Osteoblast (primary cell): ENCODE measurements around the gene PARD3B. TPM values are rescaled to one million over a fixed set of nuclear protein-coding genes. Genes with fewer than 3 reads are reported as not detected.

Experiments used
- DNase-seq: peaks from one replicate; pipeline ENCODE4 v3.0.0; 2011; ENCODE audit warnings: low spot score, mixed read lengths; ENCODE audit not compliant: insufficient read length; ENCODE audit errors: missing footprints
- H2AFZ ChIP-seq: 2 replicates; pipeline ENCODE4 v1.6.0; 2011; ENCODE audit warnings: mild to moderate bottlenecking, low read length
- H3K27ac ChIP-seq: 2 replicates; pipeline ENCODE4 v1.5.1; 2011; ENCODE audit warnings: mild to moderate bottlenecking, low read depth, low read length, moderate library complexity
- H3K27me3 ChIP-seq: 2 replicates; pipeline ENCODE4 v1.6.0; 2012; ENCODE audit warnings: mild to moderate bottlenecking, control low read depth, inconsistent platforms, low read length, moderate library complexity; ENCODE audit not compliant: insufficient read depth
- H3K36me3 ChIP-seq: 2 replicates; pipeline ENCODE4 v1.5.1; 2011; ENCODE audit warnings: mild to moderate bottlenecking, low read length, control low read depth, moderate library complexity; ENCODE audit not compliant: insufficient read depth
- H3K4me1 ChIP-seq: 2 replicates; pipeline ENCODE4 v1.5.1; 2011; ENCODE audit warnings: mild to moderate bottlenecking, low read length, control low read depth, moderate library complexity; ENCODE audit not compliant: insufficient read depth
- H3K4me2 ChIP-seq: 2 replicates; pipeline ENCODE4 v1.6.0; 2011; ENCODE audit warnings: mild to moderate bottlenecking, low read length; ENCODE audit not compliant: insufficient read depth
- H3K4me3 ChIP-seq: fragments of 200-600 bp; sonication (generic); 3 replicates; pipeline ENCODE4 v1.5.1; 2012; ENCODE audit warnings: mild to moderate bottlenecking, low read length, inconsistent platforms; ENCODE audit not compliant: insufficient read depth
- H3K79me2 ChIP-seq: 2 replicates; pipeline ENCODE4 v1.6.0; 2012; ENCODE audit warnings: mild to moderate bottlenecking, low read length, control low read depth, inconsistent platforms; ENCODE audit not compliant: insufficient read depth
- H3K9me3 ChIP-seq: 2 replicates; pipeline ENCODE4 v1.5.1; 2011; ENCODE audit warnings: low read depth, low read length, control low read depth
- H4K20me1 ChIP-seq: 2 replicates; pipeline ENCODE4 v1.6.0; 2012; ENCODE audit warnings: mild to moderate bottlenecking, low read length, control low read depth; ENCODE audit not compliant: insufficient read depth
- total RNA-seq: library from RNA; depleted of rRNA; stranded (reverse); fragments of >200 nt; gene quantifications from 2 replicates; pipeline ENCODE4 v1.2.3, GENCODE V29; 2012
- TF ChIP-seq, protein P1 (sequence below): IDR thresholded peaks from 2 replicates; pipeline ENCODE4 v1.5.1; 2011; ENCODE audit warnings: mild to moderate bottlenecking, low read depth, low read length, moderate library complexity; ENCODE audit errors: extremely low read depth

The PARD3B gene
- total RNA-seq, 1 donor, result 22.4 TPM

DNA sequence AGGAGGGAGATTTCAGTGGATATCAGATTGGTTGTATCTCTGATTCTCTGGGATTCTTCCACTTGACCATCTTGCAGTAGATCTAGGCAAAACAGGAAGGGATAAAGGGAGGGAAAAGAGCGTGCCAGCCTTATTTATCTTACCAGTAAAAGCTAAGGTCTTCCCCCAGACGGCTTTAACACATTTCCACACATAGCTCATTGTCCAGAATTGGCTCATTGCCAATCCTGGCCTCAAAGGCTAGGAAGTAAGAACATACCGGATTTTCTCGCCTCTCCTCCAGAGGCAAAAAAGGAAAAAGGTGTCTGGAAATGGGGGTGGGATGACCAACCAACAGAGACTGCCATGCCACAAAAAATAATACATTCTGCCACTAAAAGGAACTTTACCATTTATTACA lies 725.4 kb downstream of the PARD3B start:
- Histone ChIP-seq H4K20me1 (no peaks in the 10 kb centered on the region), H3K27me3 (no peaks in the 10 kb centered on the region), H3K4me1 (no peaks in the 10 kb centered on the region), H2AFZ (no peak overlapping the region), H3K9me3 (no peaks in the 10 kb centered on the region), H3K4me2 (no peak overlapping the region), H3K36me3 (no peaks in the 10 kb centered on the region), H3K27ac (no peak overlapping the region), H3K4me3 (no peak overlapping the region), H3K79me2 (no peaks in the 10 kb centered on the region)
- no peak for DNase-seq
- TF ChIP-seq, protein P1, sequence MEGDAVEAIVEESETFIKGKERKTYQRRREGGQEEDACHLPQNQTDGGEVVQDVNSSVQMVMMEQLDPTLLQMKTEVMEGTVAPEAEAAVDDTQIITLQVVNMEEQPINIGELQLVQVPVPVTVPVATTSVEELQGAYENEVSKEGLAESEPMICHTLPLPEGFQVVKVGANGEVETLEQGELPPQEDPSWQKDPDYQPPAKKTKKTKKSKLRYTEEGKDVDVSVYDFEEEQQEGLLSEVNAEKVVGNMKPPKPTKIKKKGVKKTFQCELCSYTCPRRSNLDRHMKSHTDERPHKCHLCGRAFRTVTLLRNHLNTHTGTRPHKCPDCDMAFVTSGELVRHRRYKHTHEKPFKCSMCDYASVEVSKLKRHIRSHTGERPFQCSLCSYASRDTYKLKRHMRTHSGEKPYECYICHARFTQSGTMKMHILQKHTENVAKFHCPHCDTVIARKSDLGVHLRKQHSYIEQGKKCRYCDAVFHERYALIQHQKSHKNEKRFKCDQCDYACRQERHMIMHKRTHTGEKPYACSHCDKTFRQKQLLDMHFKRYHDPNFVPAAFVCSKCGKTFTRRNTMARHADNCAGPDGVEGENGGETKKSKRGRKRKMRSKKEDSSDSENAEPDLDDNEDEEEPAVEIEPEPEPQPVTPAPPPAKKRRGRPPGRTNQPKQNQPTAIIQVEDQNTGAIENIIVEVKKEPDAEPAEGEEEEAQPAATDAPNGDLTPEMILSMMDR, result no peak

DNA sequence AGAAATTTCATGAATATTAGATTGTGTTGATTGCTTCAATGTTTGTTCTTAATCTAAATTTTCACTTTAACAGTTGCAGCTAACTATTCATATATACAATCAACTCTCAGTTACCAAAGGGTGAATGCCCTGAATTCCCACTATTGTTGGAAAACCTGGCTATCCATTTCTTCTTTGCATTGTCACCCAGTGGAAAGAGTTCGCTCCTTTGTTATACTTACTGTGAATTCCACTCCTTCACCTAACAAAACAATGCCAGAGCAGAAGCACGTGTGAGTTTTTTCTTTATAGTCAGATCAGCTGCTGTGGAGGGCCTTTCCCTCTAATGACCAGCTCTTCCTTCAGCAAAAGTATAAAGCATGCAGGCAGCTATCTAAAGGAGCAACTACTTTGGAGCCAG lies 727.9 kb downstream of the PARD3B start:
- Histone ChIP-seq H3K9me3 (no peaks in the 10 kb centered on the region), H2AFZ (no peak overlapping the region), H4K20me1 (no peaks in the 10 kb centered on the region), H3K27me3 (no peaks in the 10 kb centered on the region), H3K36me3 (no peaks in the 10 kb centered on the region), H3K4me2 (no peak overlapping the region), H3K79me2 (no peaks in the 10 kb centered on the region), H3K27ac (no peak overlapping the region), H3K4me3 (no peak overlapping the region), H3K4me1 (no peaks in the 10 kb centered on the region)
- DNase-seq, result no peak
- TF ChIP-seq, protein P1, result no peak

DNA sequence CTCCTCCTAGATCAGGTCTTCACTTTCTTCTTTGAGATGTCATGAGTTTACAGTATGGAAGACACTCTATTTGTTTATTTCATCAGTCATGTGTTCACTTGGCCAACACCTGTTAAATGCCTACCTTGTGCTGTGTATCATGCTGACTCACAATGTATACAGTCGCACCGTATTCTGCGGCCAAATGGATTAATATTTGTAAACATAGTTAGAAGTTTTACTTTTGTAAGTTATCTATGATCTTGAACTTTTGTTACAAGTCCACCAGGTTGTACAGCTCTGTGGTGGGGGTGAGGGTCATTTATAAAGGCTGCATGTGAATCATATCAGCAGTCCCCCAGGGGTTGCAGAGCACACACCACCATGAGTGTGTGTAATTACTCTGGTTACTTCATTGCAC lies 728.4 kb downstream of the PARD3B start:
- Histone ChIP-seq H3K27ac (no peak overlapping the region), H3K79me2 (no peaks in the 10 kb centered on the region), H4K20me1 (no peaks in the 10 kb centered on the region), H3K27me3 (no peaks in the 10 kb centered on the region), H2AFZ (no peak overlapping the region), H3K4me2 (no peak overlapping the region), H3K9me3 (no peaks in the 10 kb centered on the region), H3K4me1 (no peaks in the 10 kb centered on the region), H3K36me3 (no peaks in the 10 kb centered on the region), H3K4me3 (no peak overlapping the region)
- TF ChIP-seq, protein P1, result no peak
- DNase-seq, result no peak

GRCh38 chr2:205274801-205275200 lies 729.5 kb downstream of the PARD3B start:
- H4K20me1 ChIP-seq, result no peaks in the 10 kb centered on the region
- TF ChIP-seq, protein P1, result no peak
- no peaks in the 10 kb centered on the region for H3K27me3 ChIP-seq
- no peak for DNase-seq
- H3K27ac ChIP-seq, result no peak overlapping the region
- H2AFZ ChIP-seq, result no peak overlapping the region
- H3K9me3 ChIP-seq, result no peaks in the 10 kb centered on the region
- no peaks in the 10 kb centered on the region for H3K36me3 ChIP-seq
- no peak overlapping the region for H3K4me2 ChIP-seq
- no peaks in the 10 kb centered on the region for H3K79me2 ChIP-seq
- no peaks in the 10 kb centered on the region for H3K4me1 ChIP-seq
- H3K4me3 ChIP-seq, result no peak overlapping the region
